ENCODE measurements around the gene GMDS.

The GMDS gene

DNA sequence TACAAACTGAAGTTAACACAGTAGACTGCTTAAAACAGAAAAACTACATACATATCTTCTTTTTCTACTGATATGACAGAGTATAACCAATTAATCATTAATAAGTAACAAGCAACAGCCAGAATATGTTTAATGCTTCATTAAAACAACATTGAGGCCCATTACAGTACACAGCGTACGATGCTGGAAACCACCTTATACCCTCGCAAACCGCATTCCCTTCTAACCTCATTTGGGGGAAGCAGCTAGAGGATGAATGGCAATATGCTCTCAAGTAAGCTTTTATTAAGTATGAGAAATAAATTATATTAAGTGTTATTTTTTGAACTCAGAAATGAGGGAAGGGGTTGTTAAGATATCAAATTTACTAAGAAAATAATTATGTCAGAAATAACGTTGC, 142.4 kb downstream of the GMDS start:
- H3K9me3 ChIP-seq (ENCODE audit: control insufficient read depth, low read length): no peaks in the 10 kb centered on the region
- WGBS, 2 experiments (ENCODE audit: insufficient coverage in 2 of 2): 100% methylated on average over 1 of the region's 5 CpGs; no CpG with 5 or more reads in 1 of the 2 experiments
- no peak overlapping the region for H3K27ac ChIP-seq (ENCODE audit: low read depth, low read length, severe bottlenecking)
- no peaks in the 10 kb centered on the region for H3K36me3 ChIP-seq (ENCODE audit: control insufficient read depth, insufficient read depth, low read length)
- no peak overlapping the region for H3K4me3 ChIP-seq (ENCODE audit: extremely low read depth, insufficient read depth, low read length, poor library complexity, severe bottlenecking)
- no peaks in the 10 kb centered on the region for H3K4me1 ChIP-seq (ENCODE audit: control insufficient read depth, insufficient read depth, low read length, poor library complexity, severe bottlenecking)

DNA sequence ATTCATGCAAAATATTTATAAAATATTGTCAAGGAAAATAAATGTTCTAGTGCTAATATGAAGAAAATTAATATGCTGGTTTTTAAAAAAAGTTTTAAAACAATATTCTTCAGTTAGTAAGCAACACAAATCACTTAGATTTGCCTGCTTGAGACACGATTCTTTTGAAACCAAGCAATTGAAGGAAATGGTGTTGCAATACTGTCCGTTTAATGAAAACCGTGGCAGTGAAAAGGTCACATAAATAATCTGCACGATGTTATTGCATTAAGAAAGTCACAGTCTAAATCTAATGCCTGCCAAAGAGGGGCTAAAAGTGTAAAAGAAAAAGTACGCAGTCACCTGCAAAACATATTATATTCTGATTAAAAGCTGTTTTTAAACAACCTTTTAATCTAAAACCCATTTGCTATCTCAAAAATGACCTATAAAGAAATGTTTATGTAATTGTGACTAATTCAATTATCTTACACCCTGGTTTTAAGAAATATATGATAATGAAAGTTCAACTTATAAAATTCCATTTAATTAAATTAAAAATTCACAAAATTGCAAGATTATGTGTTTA, 143.0 kb downstream of the GMDS start:
- no peak overlapping the region for H3K4me3 ChIP-seq (ENCODE audit: extremely low read depth, insufficient read depth, low read length, poor library complexity, severe bottlenecking)
- H3K27ac ChIP-seq (ENCODE audit: low read depth, low read length, severe bottlenecking): no peak overlapping the region
- no peaks in the 10 kb centered on the region for H3K36me3 ChIP-seq (ENCODE audit: control insufficient read depth, insufficient read depth, low read length)
- H3K9me3 ChIP-seq (ENCODE audit: control insufficient read depth, low read length): no peaks in the 10 kb centered on the region
- H3K4me1 ChIP-seq (ENCODE audit: control insufficient read depth, insufficient read depth, low read length, poor library complexity, severe bottlenecking): no peaks in the 10 kb centered on the region
- 100% methylated on average over 4 of the region's 5 CpGs for WGBS, 2 experiments (ENCODE audit: insufficient coverage in 2 of 2)

DNA sequence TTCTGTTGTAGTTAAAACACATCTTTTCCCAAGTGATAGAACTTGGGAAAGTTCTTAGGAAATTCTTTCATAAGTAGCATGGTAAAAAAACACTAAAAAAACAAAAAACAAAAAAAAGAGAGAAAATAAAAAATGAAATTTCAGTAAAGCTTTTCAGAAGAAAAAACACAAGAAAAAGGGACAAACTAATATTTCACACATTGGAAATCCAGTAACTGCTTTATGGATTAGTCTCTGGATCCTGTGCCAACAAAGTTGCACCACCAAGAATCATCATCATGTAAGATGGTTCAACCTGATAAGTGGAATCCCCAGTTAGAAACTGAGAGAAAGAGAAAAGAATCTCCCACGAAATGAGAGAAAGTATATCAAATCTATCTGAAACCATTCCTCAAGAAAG, 144.2 kb downstream of the GMDS start:
- no peaks in the 10 kb centered on the region for H3K9me3 ChIP-seq (ENCODE audit: control insufficient read depth, low read length)
- WGBS, 2 experiments (ENCODE audit: insufficient coverage in 2 of 2): no CpG with 5 or more reads among the region's 1 CpG
- H3K4me3 ChIP-seq (ENCODE audit: extremely low read depth, insufficient read depth, low read length, poor library complexity, severe bottlenecking): no peak overlapping the region
- no peak overlapping the region for H3K27ac ChIP-seq (ENCODE audit: low read depth, low read length, severe bottlenecking)
- H3K36me3 ChIP-seq (ENCODE audit: control insufficient read depth, insufficient read depth, low read length): no peaks in the 10 kb centered on the region
- H3K4me1 ChIP-seq (ENCODE audit: control insufficient read depth, insufficient read depth, low read length, poor library complexity, severe bottlenecking): no peaks in the 10 kb centered on the region

DNA sequence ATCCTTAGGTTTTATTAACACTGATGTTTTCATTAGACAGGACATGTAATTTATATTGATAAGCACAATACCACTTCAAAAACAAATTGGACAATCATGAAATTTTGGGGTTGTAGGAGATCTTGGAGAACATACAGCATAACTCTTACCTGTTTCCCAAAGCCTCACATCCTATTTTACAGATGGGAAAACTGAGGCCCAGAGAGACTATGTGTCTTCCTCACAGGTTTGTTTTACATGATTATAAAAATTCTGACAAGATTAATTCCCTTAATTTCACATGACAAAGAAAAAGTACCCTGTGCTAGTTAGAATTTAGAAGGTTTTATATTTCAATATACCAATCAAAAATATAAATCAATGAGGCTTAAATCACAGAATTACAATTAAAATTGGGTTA, 145.5 kb downstream of the GMDS start:
- Histone ChIP-seq H3K36me3 (ENCODE audit: control insufficient read depth, insufficient read depth, low read length) (no peaks in the 10 kb centered on the region), H3K27ac (ENCODE audit: low read depth, low read length, severe bottlenecking) (no peak overlapping the region), H3K4me3 (ENCODE audit: extremely low read depth, insufficient read depth, low read length, poor library complexity, severe bottlenecking) (no peak overlapping the region), H3K4me1 (ENCODE audit: control insufficient read depth, insufficient read depth, low read length, poor library complexity, severe bottlenecking) (no peaks in the 10 kb centered on the region), H3K9me3 (ENCODE audit: control insufficient read depth, low read length) (no peaks in the 10 kb centered on the region)

DNA sequence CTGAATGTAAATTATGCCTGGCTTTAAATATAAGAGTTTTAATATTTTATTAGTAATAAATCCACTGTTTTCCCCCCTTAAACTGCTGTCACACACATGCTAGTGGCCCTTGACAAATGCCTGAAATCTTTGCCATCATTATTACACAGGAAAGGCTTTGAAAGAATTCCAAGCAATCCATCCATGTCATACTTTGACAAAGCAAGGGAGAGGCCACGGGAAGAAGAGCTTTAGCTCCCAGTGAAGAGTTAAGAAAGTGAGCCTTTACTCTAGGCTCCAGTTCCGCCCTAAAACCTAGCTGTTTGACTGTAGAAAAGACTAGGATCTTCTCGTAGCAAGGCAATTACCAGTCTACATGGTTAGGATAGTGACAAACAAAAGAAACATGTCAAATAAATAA, 147.9 kb downstream of the GMDS start:
- no peak overlapping the region for H3K27ac ChIP-seq (ENCODE audit: low read depth, low read length, severe bottlenecking)
- H3K4me1 ChIP-seq (ENCODE audit: control insufficient read depth, insufficient read depth, low read length, poor library complexity, severe bottlenecking): no peaks in the 10 kb centered on the region
- H3K9me3 ChIP-seq (ENCODE audit: control insufficient read depth, low read length): no peaks in the 10 kb centered on the region
- no peak overlapping the region for H3K4me3 ChIP-seq (ENCODE audit: extremely low read depth, insufficient read depth, low read length, poor library complexity, severe bottlenecking)
- H3K36me3 ChIP-seq (ENCODE audit: control insufficient read depth, insufficient read depth, low read length): no peaks in the 10 kb centered on the region
- 47 to 60% methylated on average over 2 of the region's 3 CpGs for WGBS, 2 experiments (ENCODE audit: insufficient coverage in 2 of 2)

DNA sequence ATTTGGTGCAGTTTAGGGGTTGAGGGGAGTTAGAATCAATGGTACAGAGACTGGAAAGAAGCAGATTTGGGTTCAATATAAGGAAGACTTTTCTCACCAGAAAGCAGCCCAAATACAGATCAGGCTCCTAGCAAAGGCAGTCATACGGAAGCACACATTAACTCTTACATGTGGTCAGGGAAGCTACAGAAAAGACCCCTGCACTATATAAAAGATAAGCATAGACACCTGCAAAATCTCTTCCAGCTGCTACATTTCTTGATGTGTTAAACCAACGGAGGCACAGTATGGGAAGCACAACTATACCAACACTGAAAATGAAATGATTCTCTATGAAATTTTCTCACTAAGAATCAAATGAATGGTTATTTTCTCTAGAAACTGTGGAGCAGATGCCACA, 150.8 kb downstream of the GMDS start:
- no peaks in the 10 kb centered on the region for H3K4me1 ChIP-seq (ENCODE audit: control insufficient read depth, insufficient read depth, low read length, poor library complexity, severe bottlenecking)
- WGBS, 2 experiments (ENCODE audit: insufficient coverage in 2 of 2): 100% methylated on average over 1 of the region's 2 CpGs; no CpG with 5 or more reads in 1 of the 2 experiments
- H3K36me3 ChIP-seq (ENCODE audit: control insufficient read depth, insufficient read depth, low read length): no peaks in the 10 kb centered on the region
- no peak overlapping the region for H3K27ac ChIP-seq (ENCODE audit: low read depth, low read length, severe bottlenecking)
- no peaks in the 10 kb centered on the region for H3K9me3 ChIP-seq (ENCODE audit: control insufficient read depth, low read length)
- no peak overlapping the region for H3K4me3 ChIP-seq (ENCODE audit: extremely low read depth, insufficient read depth, low read length, poor library complexity, severe bottlenecking)

DNA sequence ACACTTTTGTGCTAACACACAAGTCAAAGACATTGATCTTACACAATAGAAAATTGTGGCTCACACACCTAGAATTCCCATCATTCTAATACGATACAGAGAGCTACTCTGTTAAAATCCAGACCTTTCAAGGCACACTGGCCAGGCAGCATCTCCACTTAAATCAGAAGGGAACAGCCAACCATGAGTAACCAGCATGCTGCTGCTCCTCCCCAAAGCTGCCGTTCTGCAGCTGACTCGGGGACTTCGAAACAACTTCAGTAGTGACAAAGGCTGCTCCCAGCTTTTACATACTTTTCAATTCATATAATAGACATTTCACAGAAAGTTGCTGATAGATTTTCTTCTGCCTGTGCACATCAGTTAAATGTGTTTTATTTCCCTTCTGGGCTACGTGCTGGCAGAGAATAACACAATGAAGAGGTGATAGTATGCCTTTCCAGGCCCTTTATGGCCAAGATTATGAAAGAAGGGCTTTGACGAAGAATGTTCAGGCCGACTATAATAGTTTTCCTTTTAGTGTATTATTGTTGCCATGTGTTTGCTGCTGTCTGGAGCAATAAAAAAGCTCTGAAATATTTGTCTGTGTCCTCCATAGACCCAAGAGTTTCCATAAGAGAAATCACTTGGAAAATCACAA, 159.0 kb downstream of the GMDS start:
- WGBS, 2 experiments (ENCODE audit: insufficient coverage in 2 of 2): 80 to 86% methylated on average over 3 to 7 of the region's 7 CpGs
- Histone ChIP-seq H3K4me1 (ENCODE audit: control insufficient read depth, insufficient read depth, low read length, poor library complexity, severe bottlenecking) (no peaks in the 10 kb centered on the region), H3K4me3 (ENCODE audit: extremely low read depth, insufficient read depth, low read length, poor library complexity, severe bottlenecking) (no peak overlapping the region), H3K9me3 (ENCODE audit: control insufficient read depth, low read length) (no peaks in the 10 kb centered on the region), H3K36me3 (ENCODE audit: control insufficient read depth, insufficient read depth, low read length) (no peaks in the 10 kb centered on the region), H3K27ac (ENCODE audit: low read depth, low read length, severe bottlenecking) (no peak overlapping the region)

DNA sequence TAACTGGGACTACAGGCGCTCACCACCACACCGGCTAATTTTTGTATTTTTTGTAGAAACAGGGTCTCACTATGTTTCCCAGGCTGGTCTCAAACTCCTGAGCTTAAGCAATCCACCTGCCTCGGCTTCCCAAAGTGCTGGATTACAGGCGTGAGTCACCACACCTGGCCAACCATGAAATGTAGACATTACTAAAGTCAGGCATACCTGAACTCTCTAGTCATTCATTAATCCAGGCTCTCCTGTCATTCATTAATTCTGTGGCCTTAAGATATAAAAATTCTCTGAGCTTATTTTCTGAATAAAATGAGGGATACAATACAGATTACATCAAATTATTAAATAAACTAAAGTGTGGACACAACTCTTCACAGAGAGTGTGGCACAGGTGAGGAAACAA, 159.7 kb downstream of the GMDS start:
- Histone ChIP-seq H3K27ac (ENCODE audit: low read depth, low read length, severe bottlenecking) (no peak overlapping the region), H3K9me3 (ENCODE audit: control insufficient read depth, low read length) (no peaks in the 10 kb centered on the region), H3K36me3 (ENCODE audit: control insufficient read depth, insufficient read depth, low read length) (no peaks in the 10 kb centered on the region), H3K4me3 (ENCODE audit: extremely low read depth, insufficient read depth, low read length, poor library complexity, severe bottlenecking) (no peak overlapping the region), H3K4me1 (ENCODE audit: control insufficient read depth, insufficient read depth, low read length, poor library complexity, severe bottlenecking) (no peaks in the 10 kb centered on the region)
- WGBS, 2 experiments (ENCODE audit: insufficient coverage in 2 of 2): 84 to 93% methylated on average over 3 to 4 of the region's 4 CpGs

DNA sequence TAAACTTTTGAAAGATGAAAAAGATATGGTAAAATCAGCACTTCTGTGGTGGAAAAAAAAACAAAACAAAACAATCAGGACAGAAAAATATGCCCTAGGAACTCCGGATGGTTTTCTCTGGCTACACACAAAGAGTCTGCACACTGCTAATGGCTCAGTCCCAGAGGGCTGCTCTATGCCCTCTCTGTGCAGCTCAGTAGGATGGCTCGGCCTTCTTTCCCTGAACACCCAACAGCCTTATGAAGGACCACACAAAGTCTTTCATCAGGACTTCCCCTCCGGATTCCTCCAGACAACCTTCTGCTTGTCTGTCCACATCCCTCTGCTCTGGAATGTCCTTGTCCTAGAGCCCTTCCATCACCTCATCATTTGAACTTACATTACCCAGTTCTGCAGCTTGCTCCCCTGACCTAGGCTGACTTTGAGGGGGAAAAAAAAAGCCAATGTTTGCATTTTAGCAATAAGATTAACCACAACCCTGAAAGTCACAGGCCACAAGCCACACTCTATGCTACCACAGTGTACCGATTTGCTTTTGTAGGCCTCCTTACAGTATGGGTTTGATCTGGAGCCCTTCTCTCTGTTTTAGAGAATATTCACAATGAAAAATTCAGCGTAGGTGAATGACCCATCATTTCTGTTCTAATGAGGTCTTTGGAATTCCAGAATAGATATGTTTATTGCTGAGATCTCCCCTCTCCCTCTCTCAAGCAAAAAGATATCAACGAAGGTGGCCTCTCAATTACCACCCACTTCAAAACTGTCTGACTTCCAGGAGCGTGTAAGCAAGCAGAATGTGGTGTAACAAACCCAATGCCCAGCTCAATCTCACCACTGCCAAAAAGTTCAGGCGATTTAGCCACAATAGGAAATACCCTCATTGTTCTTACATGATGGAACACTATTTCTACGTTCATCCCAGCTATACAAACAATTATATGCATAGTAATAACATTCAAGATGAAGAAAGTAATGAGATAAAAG, 164.0 kb downstream of the GMDS start:
- WGBS, 2 experiments (ENCODE audit: insufficient coverage in 2 of 2): 86 to 94% methylated on average over 5 to 6 of the region's 9 CpGs
- Histone ChIP-seq H3K4me1 (ENCODE audit: control insufficient read depth, insufficient read depth, low read length, poor library complexity, severe bottlenecking) (no peaks in the 10 kb centered on the region), H3K36me3 (ENCODE audit: control insufficient read depth, insufficient read depth, low read length) (no peaks in the 10 kb centered on the region), H3K9me3 (ENCODE audit: control insufficient read depth, low read length) (no peaks in the 10 kb centered on the region), H3K4me3 (ENCODE audit: extremely low read depth, insufficient read depth, low read length, poor library complexity, severe bottlenecking) (no peak overlapping the region), H3K27ac (ENCODE audit: low read depth, low read length, severe bottlenecking) (no peak overlapping the region)

DNA sequence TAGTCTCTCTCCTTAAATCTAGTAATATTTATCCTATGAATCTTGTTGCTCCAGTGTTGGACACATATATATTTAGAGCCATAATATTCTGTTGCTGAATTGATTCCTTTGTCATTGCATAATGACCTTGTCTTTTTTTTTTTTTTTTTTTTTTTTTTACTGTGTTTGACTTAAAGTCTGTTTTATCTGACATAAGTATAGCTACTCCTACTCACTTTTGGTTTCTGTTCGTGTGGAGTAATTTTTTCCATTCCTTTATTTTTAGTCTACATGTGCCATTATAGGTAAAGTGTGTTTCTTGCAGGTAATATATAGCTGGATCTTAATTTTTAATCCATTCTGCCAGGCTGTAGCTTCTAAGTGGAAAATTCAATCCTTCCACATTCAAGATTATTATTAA, 166.5 kb downstream of the GMDS start:
- Histone ChIP-seq H3K27ac (ENCODE audit: low read depth, low read length, severe bottlenecking) (no peak overlapping the region), H3K36me3 (ENCODE audit: control insufficient read depth, insufficient read depth, low read length) (no peaks in the 10 kb centered on the region), H3K4me3 (ENCODE audit: extremely low read depth, insufficient read depth, low read length, poor library complexity, severe bottlenecking) (no peak overlapping the region), H3K9me3 (ENCODE audit: control insufficient read depth, low read length) (no peaks in the 10 kb centered on the region), H3K4me1 (ENCODE audit: control insufficient read depth, insufficient read depth, low read length, poor library complexity, severe bottlenecking) (no peaks in the 10 kb centered on the region)
- WGBS, 2 experiments (ENCODE audit: insufficient coverage in 2 of 2): no CpG with 5 or more reads among the region's 1 CpG

DNA sequence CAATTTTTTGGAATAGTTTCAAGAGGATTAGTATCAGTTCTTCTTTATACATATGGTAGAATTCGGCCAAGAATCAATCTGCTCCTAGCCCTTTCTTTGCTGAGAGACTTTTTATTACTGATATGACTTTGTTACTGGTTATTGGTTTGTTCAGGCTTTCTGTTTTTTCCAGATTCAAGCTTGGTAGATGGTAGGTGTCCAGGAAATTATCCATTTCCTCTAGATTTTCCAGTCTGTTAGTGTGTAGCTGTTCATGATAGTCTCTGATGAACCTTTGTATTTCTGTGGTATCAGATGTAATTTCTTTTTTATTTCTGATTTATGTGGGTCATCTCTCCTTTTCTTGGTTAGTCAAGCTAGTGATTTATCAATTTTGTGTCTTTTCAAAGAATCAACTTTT, 167.6 kb downstream of the GMDS start:
- H3K27ac ChIP-seq (ENCODE audit: low read depth, low read length, severe bottlenecking): no peak overlapping the region
- no peak overlapping the region for H3K4me3 ChIP-seq (ENCODE audit: extremely low read depth, insufficient read depth, low read length, poor library complexity, severe bottlenecking)
- no peaks in the 10 kb centered on the region for H3K4me1 ChIP-seq (ENCODE audit: control insufficient read depth, insufficient read depth, low read length, poor library complexity, severe bottlenecking)
- no CpG with 5 or more reads among the region's 1 CpG for WGBS, 2 experiments (ENCODE audit: insufficient coverage in 2 of 2)
- H3K9me3 ChIP-seq (ENCODE audit: control insufficient read depth, low read length): no peaks in the 10 kb centered on the region
- no peaks in the 10 kb centered on the region for H3K36me3 ChIP-seq (ENCODE audit: control insufficient read depth, insufficient read depth, low read length)
